ENCODE data around the gene DMAP1. TPM values are rescaled to one million over a fixed set of nuclear protein-coding genes. Genes with fewer than 3 reads are reported as not detected.

DMAP1 gene
- total and polyA plus RNA-seq, 9 of the 15 experiments (the other 6 are each of a cell fraction or from before 2014, with no cell fraction given) = 1.5 to 51.2 (median 30.3) TPM

- peak; percentile 58; the same call in 1 of the 2 replicates for TF ChIP-seq FOXK1 (CRISPR knock-in tag; IDR thresholded peaks at IDR 0.05; ENCODE audit: borderline replicate concordance)
- TF ChIP-seq ZNF695 (CRISPR knock-in tag; IDR thresholded peaks at IDR 0.05) = no peak
- peak; percentile 33; the same call in 1 of the 2 replicates for TF ChIP-seq XRCC5 (IDR thresholded peaks at IDR 0.05; ENCODE audit: low read depth, low read length)
- 0 out of 2 replicates have a peak, but pooled peaks have one; percentile 50 for TF ChIP-seq RB1 (IDR thresholded peaks at IDR 0.05; ENCODE audit: low read depth)
- TF ChIP-seq DACH1 (IDR thresholded peaks at IDR 0.05; ENCODE audit: partially characterized antibody) = no peak
- TF ChIP-seq JUND (IDR thresholded peaks at IDR 0.05; ENCODE audit: borderline replicate concordance, low read depth, low read length) = peak; percentile 45; the same call in 1 of the 2 replicates
- TF ChIP-seq JUND (tag; IDR thresholded peaks at IDR 0.05; ENCODE audit: borderline replicate concordance, low read depth, low read length) = no peak
- 0 out of 2 replicates have a peak, but pooled peaks have one; percentile 17 for TF ChIP-seq ATF7 (IDR thresholded peaks at IDR 0.05)
- TF ChIP-seq CC2D1A (IDR thresholded peaks at IDR 0.05) = peak; percentile 67
- TF ChIP-seq NFIX (CRISPR knock-in tag; IDR thresholded peaks at IDR 0.05; ENCODE audit: low read depth) = no peak
- TF ChIP-seq ESRRA (IDR thresholded peaks at IDR 0.05; ENCODE audit: borderline replicate concordance, low read depth) = 0 out of 2 replicates have a peak, but pooled peaks have one; percentile 19
- TF ChIP-seq RCOR1 (IDR thresholded peaks at IDR 0.05; ENCODE audit: borderline replicate concordance in 1 of 2, low read depth in 2 of 2, low read length in 2 of 2) = peak in 1 of 2 experiments; percentile 24; a peak in 1 of 4 replicates
- peak; percentile 22 for TF ChIP-seq RBM39 (optimal IDR thresholded peaks at IDR 0.05; ENCODE audit: low read depth, low read length)
- peak; percentile 92 to 96 (median 95) for TF ChIP-seq CTCF (IDR thresholded peaks at IDR 0.05 in 2 of 3, conservative IDR thresholded peaks at IDR 0.05 in 1 of 3; ENCODE audit: insufficient read depth in 2 of 3, low read depth in 1 of 3, low read length in 3 of 3)
- 0 out of 2 replicates have a peak, but pooled peaks have one; percentile 45 for TF ChIP-seq ZNF12 (CRISPR knock-in tag; IDR thresholded peaks at IDR 0.05)
- TF ChIP-seq TCFL5 (CRISPR knock-in tag; conservative IDR thresholded peaks at IDR 0.05) = no peak
- peak; percentile 74; the same call in 1 of the 2 replicates for TF ChIP-seq STAG1 (CRISPR knock-in tag; IDR thresholded peaks at IDR 0.05; ENCODE audit: borderline replicate concordance)
- TF ChIP-seq NFIC (IDR thresholded peaks at IDR 0.05) = no peak
- TF ChIP-seq ARID2 (IDR thresholded peaks at IDR 0.05) = 0 out of 2 replicates have a peak, but pooled peaks have one; percentile 21
- TF ChIP-seq MAFF (IDR thresholded peaks at IDR 0.05; ENCODE audit: low read length) = 0 out of 2 replicates have a peak, but pooled peaks have one; percentile 12
- peak; percentile 90 to 96 for TF ChIP-seq RAD21 (CRISPR knock-in tag; conservative IDR thresholded peaks at IDR 0.05 in 1 of 2, IDR thresholded peaks at IDR 0.05 in 1 of 2)
- peak; percentile 97 for TF ChIP-seq SMC3 (conservative IDR thresholded peaks at IDR 0.05; ENCODE audit: insufficient read depth, low read depth, low read length)
These were observed 4.6 kb downstream of the DMAP1 start (continued) for GRCh38 chr1:44217809-44218410.

Data from K562 (cell line).